HepG2 (cell line): Measurements from ENCODE around the gene PCYT2. TPM values are rescaled to one million over a fixed set of nuclear protein-coding genes. Genes with fewer than 3 reads are reported as not detected.
A peak's percentile ranks its signal among the peaks of the same experiment; 100 is the strongest.

Experiments
- FOSL2 ChIP-seq: sonication (generic); formaldehyde crosslinking; IDR thresholded peaks from 2 replicates; pipeline ENCODE4 v1.4.0; 2020; ENCODE audit warnings: missing genetic modification reagents
- KDM5A ChIP-seq: fragments of 200-600 bp; sonication (generic); IDR thresholded peaks from 2 replicates; pipeline ENCODE4 v1.7.0; 2018; ENCODE audit warnings: antibody characterized with exemption, mild to moderate bottlenecking, low read length, borderline replicate concordance
- KDM5B ChIP-seq: sonication (generic); formaldehyde crosslinking; IDR thresholded peaks from 2 replicates; pipeline ENCODE4 v1.4.0; 2020; ENCODE audit warnings: missing genetic modification reagents, mild to moderate bottlenecking, borderline replicate concordance
- KLF13 ChIP-seq: sonication (generic); formaldehyde crosslinking; IDR thresholded peaks from 2 replicates; pipeline ENCODE4 v1.4.0; 2020; ENCODE audit warnings: mild to moderate bottlenecking, missing genetic modification reagents
- KMT2A ChIP-seq: sonication (generic); formaldehyde crosslinking; IDR thresholded peaks from 2 replicates; pipeline ENCODE4 v1.4.0; 2020; ENCODE audit warnings: missing genetic modification reagents
- MED8 ChIP-seq: sonication (generic); formaldehyde crosslinking; IDR thresholded peaks from 2 replicates; pipeline ENCODE4 v1.8.1; 2023; ENCODE audit warnings: mild to moderate bottlenecking, missing genetic modification reagents; ENCODE audit not compliant: insufficient replicate concordance
- NR0B2 ChIP-seq: sonication (generic); formaldehyde crosslinking; IDR thresholded peaks from 2 replicates; pipeline ENCODE4 v1.4.0; 2020; ENCODE audit warnings: mild to moderate bottlenecking, missing genetic modification reagents
- SUZ12 ChIP-seq: fragments of 150-350 bp; IDR thresholded peaks from 2 replicates; pipeline ENCODE4 v1.6.1; 2014; ENCODE audit warnings: low read depth, low read length
- TGIF2 ChIP-seq: IDR thresholded peaks from 2 replicates; pipeline ENCODE4 v1.6.1; 2016; ENCODE audit warnings: control low read depth, missing compliant biosample characterization
- THAP11 ChIP-seq: IDR thresholded peaks from 2 replicates; pipeline ENCODE4 v1.6.1; 2016; ENCODE audit warnings: missing biosample characterization, missing genetic modification reagents
- UBTF ChIP-seq: sonication (generic); formaldehyde crosslinking; IDR thresholded peaks from 2 replicates; pipeline ENCODE4 v1.4.0; 2020; ENCODE audit warnings: mild to moderate bottlenecking, missing genetic modification reagents
- ZFP91 ChIP-seq: sonication (generic); formaldehyde crosslinking; IDR thresholded peaks from 2 replicates; pipeline ENCODE4 v1.9.0; 2022; ENCODE audit warnings: missing genetic modification reagents, mild to moderate bottlenecking, borderline replicate concordance
- ZNF18 ChIP-seq: sonication (generic); formaldehyde crosslinking; IDR thresholded peaks from 2 replicates; pipeline ENCODE4 v1.8.0; 2022; ENCODE audit warnings: mild to moderate bottlenecking, missing genetic modification reagents; ENCODE audit not compliant: insufficient replicate concordance
- ZNF207 ChIP-seq: fragments of 450-650 bp; IDR thresholded peaks from 2 replicates; pipeline ENCODE4 v1.6.1; 2016; ENCODE audit warnings: antibody characterized with exemption, borderline replicate concordance
- ZNF251 ChIP-seq: sonication (generic); formaldehyde crosslinking; IDR thresholded peaks from 2 replicates; pipeline ENCODE4 v1.9.0; 2021; ENCODE audit warnings: mild to moderate bottlenecking, missing genetic modification reagents
- ZNF335 ChIP-seq: sonication (generic); formaldehyde crosslinking; IDR thresholded peaks from 2 replicates; pipeline ENCODE4 v1.4.0; 2020; ENCODE audit warnings: missing genetic modification reagents
- ZNF337 ChIP-seq: sonication (generic); formaldehyde crosslinking; IDR thresholded peaks from 2 replicates; pipeline ENCODE4 v1.5.1; 2020; ENCODE audit warnings: missing genetic modification reagents, low read depth, mild to moderate bottlenecking, borderline replicate concordance
- ZNF343 ChIP-seq: sonication (generic); formaldehyde crosslinking; IDR thresholded peaks from 2 replicates; pipeline ENCODE4 v1.4.0; 2020; ENCODE audit warnings: mild to moderate bottlenecking, missing genetic modification reagents
- ZNF883 ChIP-seq: sonication (generic); formaldehyde crosslinking; IDR thresholded peaks from 2 replicates; pipeline ENCODE4 v1.5.1; 2020; ENCODE audit warnings: mild to moderate bottlenecking, missing genetic modification reagents; ENCODE audit errors: not compliant biosample characterization
- ZUFSP ChIP-seq: sonication (generic); formaldehyde crosslinking; IDR thresholded peaks from 2 replicates; pipeline ENCODE4 v1.9.0; 2021; ENCODE audit warnings: missing genetic modification reagents, mild to moderate bottlenecking, borderline replicate concordance
- polyA plus RNA-seq, 8 experiments: library from polyadenylated mRNA; depleted of rRNA in 3 of 8; stranded (reverse) in 7 of 8; unstranded in 1 of 8; fragments of >200 nt; fragmentation: Illumina TruSeq in 4 of 8; extraction: Trizol in 4 of 8; gene quantifications; 2 replicates each; pipeline versions ENCODE4 v1.2.1 to v1.2.3, GENCODE V29; 2011 to 2016; ENCODE audit warnings: low read depth in 4 of 8, missing spikeins in 1 of 8, mixed read lengths in 1 of 8; ENCODE audit not compliant: insufficient read depth in 1 of 8
- total RNA-seq, 5 experiments: library from RNA; depleted of rRNA; stranded (reverse); fragments of >200 nt; fragmentation: Illumina TruSeq; extraction: Trizol; gene quantifications; 2 replicates each; pipeline ENCODE4 v1.2.3, GENCODE V29; 2016; ENCODE audit warnings: low read depth in 1 of 5

The PCYT2 gene
- total and polyA plus RNA-seq, 2 of the 13 experiments (the other 11 are each of a cell fraction or from before 2014, with no cell fraction given) = 147 to 297 TPM

- TF ChIP-seq KLF13 (CRISPR knock-in tag) (no peak), ZNF883 (CRISPR knock-in tag) (peak; percentile 40), UBTF (peak; percentile 77), TGIF2 (peak; percentile 92), ZNF335 (CRISPR knock-in tag) (peak; percentile 29; the same call in 1 of the 2 replicates), ZUFSP (CRISPR knock-in tag) (no peak), SUZ12 (no peak), THAP11 (CRISPR knock-in tag) (peak; percentile 65; the same call in 1 of the 2 replicates), KMT2A (CRISPR knock-in tag) (peak; percentile 66), ZNF337 (CRISPR knock-in tag) (no peak), NR0B2 (CRISPR knock-in tag) (peak; percentile 35; the same call in 1 of the 2 replicates), FOSL2 (CRISPR knock-in tag) (peak; percentile 76), ZNF207 (no peak), KDM5A (no peak; the same call in 1 of the 2 replicates), ZNF251 (CRISPR knock-in tag) (no peak), KDM5B (CRISPR knock-in tag) (0 out of 2 replicates have a peak, but pooled peaks have one; percentile 18), ZFP91 (CRISPR knock-in tag) (peak; percentile 91), ZNF343 (CRISPR knock-in tag) (no peak), ZNF18 (peak; percentile 43), MED8 (CRISPR knock-in tag) (peak; percentile 54)
Observed at GRCh38 chr17:81926451-81927151, 15.4 kb upstream of the PCYT2 start (continued).
